ENCODE data around the gene VTI1A.

- TF ChIP-seq CTCF (IDR thresholded peaks at IDR 0.05; ENCODE audit: low read depth, low read length, missing input control) (no peak), NR2F2 (IDR thresholded peaks at IDR 0.05) (no peak), REST (IDR thresholded peaks at IDR 0.05) (no peak), SP1 (IDR thresholded peaks at IDR 0.05) (no peak), RAD21 (IDR thresholded peaks at IDR 0.05) (no peak), RXRA (IDR thresholded peaks at IDR 0.05) (no peak), MAX (IDR thresholded peaks at IDR 0.05) (no peak), HNF4G (IDR thresholded peaks at IDR 0.05) (no peak), GABPA (IDR thresholded peaks at IDR 0.05 in 1 of 2, conservative IDR thresholded peaks at IDR 0.05 in 1 of 2) (no peak)
Measured at GRCh38 chr10:112785089-112785488, 338.1 kb downstream of the VTI1A start.

Data from liver (tissue), 3 donors.